Mesodermal cell (in vitro differentiated cells): ENCODE data around the gene MINAR1.

Source experiments
- H3K27ac ChIP-seq: 2 replicates; pipeline ENCODE4 v1.7.0; 2013; ENCODE audit warnings: mild to moderate bottlenecking, low read depth, low read length, moderate library complexity; ENCODE audit not compliant: severe bottlenecking
- H3K36me3 ChIP-seq: 2 replicates; pipeline ENCODE4 v1.7.1; 2013; ENCODE audit warnings: mild to moderate bottlenecking, low read length, moderate library complexity; ENCODE audit not compliant: control insufficient read depth, insufficient read depth
- H3K4me1 ChIP-seq: one replicate; pipeline ENCODE4 v1.7.1; 2013; ENCODE audit warnings: mild to moderate bottlenecking, low read length; ENCODE audit not compliant: insufficient read depth, control insufficient read depth, poor library complexity, severe bottlenecking
- H3K4me3 ChIP-seq: 2 replicates; pipeline ENCODE4 v1.7.0; 2013; ENCODE audit warnings: low read length, control low read depth, mild to moderate bottlenecking; ENCODE audit not compliant: insufficient read depth, poor library complexity, severe bottlenecking; ENCODE audit errors: extremely low read depth
- H3K9me3 ChIP-seq: 2 replicates; pipeline ENCODE4 v1.7.1; 2013; ENCODE audit warnings: mild to moderate bottlenecking, low read length, moderate library complexity; ENCODE audit not compliant: control insufficient read depth
- WGBS, 2 experiments: methylation state at CpG; one replicate each; pipeline ENCODE4 v1.1.5; 2013; ENCODE audit warnings: missing lambda C conversion rate in 2 of 2; ENCODE audit not compliant: insufficient coverage in 2 of 2; 5-methylcytosine and 5-hydroxymethylcytosine counted together

MINAR1 gene

GRCh38 chr15:79466488-79466887 lies 34.4 kb downstream of the MINAR1 start:
- no peak overlapping the region for H3K27ac ChIP-seq
- H3K4me1 ChIP-seq, result no peaks in the 10 kb centered on the region
- no peak overlapping the region for H3K4me3 ChIP-seq
- no peaks in the 10 kb centered on the region for H3K9me3 ChIP-seq
- peaks cover 4% of the 10 kb centered on the region for H3K36me3 ChIP-seq
- WGBS, 2 experiments, result 86 to 87% methylated on average over 3 of the region's 3 CpGs

DNA sequence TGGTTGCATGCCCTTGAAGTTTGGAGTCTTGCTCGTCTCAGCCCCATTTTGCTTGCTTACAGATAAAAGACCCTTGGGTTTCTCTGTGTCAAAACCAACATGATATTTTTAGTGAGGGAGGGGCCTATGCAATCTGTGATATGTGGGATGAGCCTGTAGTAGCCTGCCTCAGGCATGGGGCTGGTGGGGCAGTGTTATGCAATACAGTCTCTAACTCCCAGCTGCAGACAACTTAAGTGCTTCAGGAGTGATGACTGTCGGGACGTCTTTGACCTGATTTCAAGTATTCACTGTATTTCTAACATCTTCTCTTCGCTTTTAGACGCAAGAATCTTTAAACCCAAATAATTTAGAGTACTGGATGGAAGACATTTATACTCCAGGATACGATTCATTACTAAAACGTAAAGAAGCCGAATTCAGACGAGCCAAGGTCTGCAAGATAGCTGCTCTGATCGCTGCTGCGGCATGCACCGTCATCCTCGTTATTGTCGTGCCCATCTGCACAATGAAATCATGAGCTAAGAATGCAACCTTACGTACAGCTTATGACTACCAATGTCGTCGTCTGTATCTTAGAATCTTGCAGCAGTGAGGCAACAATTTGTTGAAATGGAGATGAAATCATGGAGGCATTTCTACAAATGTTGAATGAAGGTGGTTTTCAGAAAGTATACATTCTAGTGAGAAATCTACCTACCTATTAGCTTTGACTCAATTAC lies 35.9 kb downstream of the MINAR1 start:
- Histone ChIP-seq H3K4me1 (no peaks in the 10 kb centered on the region), H3K27ac (no peak overlapping the region), H3K36me3 (peaks cover 4% of the 10 kb centered on the region), H3K4me3 (no peak overlapping the region), H3K9me3 (no peaks in the 10 kb centered on the region)
- WGBS, 2 experiments, result 94 to 95% methylated on average over 13 of the region's 17 CpGs

GRCh38 chr15:79472446-79472845 lies 40.3 kb downstream of the MINAR1 start:
- no peaks in the 10 kb centered on the region for H3K9me3 ChIP-seq
- H3K4me1 ChIP-seq, result no peaks in the 10 kb centered on the region
- WGBS, 2 experiments, result 100% methylated on average over 1 of the region's 3 CpGs; no CpG with 5 or more reads in 1 of the 2 experiments
- no peak overlapping the region for H3K27ac ChIP-seq
- no peaks in the 10 kb centered on the region for H3K36me3 ChIP-seq
- H3K4me3 ChIP-seq, result no peak overlapping the region

GRCh38 chr15:79474252-79474651 lies 42.1 kb downstream of the MINAR1 start:
- H3K9me3 ChIP-seq, result no peaks in the 10 kb centered on the region
- H3K4me3 ChIP-seq, result no peak overlapping the region
- H3K36me3 ChIP-seq, result no peaks in the 10 kb centered on the region
- H3K4me1 ChIP-seq, result no peaks in the 10 kb centered on the region
- WGBS, 2 experiments, result 83% methylated on average over 1 of the region's 1 CpG; no CpG with 5 or more reads in 1 of the 2 experiments
- H3K27ac ChIP-seq, result no peak overlapping the region

GRCh38 chr15:79475306-79475705 lies 43.2 kb downstream of the MINAR1 start:
- H3K27ac ChIP-seq, result no peak overlapping the region
- WGBS, 2 experiments, result no CpG with 5 or more reads among the region's 3 CpGs
- H3K36me3 ChIP-seq, result no peaks in the 10 kb centered on the region
- H3K9me3 ChIP-seq, result no peaks in the 10 kb centered on the region
- H3K4me1 ChIP-seq, result no peaks in the 10 kb centered on the region
- no peak overlapping the region for H3K4me3 ChIP-seq

- Histone ChIP-seq H3K4me3 (no peak overlapping the region), H3K36me3 (no peaks in the 10 kb centered on the region), H3K27ac (no peak overlapping the region), H3K4me1 (no peaks in the 10 kb centered on the region), H3K9me3 (no peaks in the 10 kb centered on the region)
- 81 to 83% methylated on average over 2 to 5 of the region's 7 CpGs for WGBS, 2 experiments
These were observed 46.0 kb downstream of the MINAR1 start for GRCh38 chr15:79478108-79478507.

- no peak overlapping the region for H3K27ac ChIP-seq
- H3K36me3 ChIP-seq, result no peaks in the 10 kb centered on the region
- 83 to 94% methylated on average over 2 of the region's 2 CpGs for WGBS, 2 experiments
- H3K4me1 ChIP-seq, result no peaks in the 10 kb centered on the region
- no peaks in the 10 kb centered on the region for H3K9me3 ChIP-seq
- no peak overlapping the region for H3K4me3 ChIP-seq
These were observed 47.5 kb downstream of the MINAR1 start for GRCh38 chr15:79479616-79480015.

GRCh38 chr15:79481793-79482192 lies 49.7 kb downstream of the MINAR1 start:
- no peak overlapping the region for H3K4me3 ChIP-seq
- H3K36me3 ChIP-seq, result no peaks in the 10 kb centered on the region
- H3K4me1 ChIP-seq, result no peaks in the 10 kb centered on the region
- no peak overlapping the region for H3K27ac ChIP-seq
- WGBS, 2 experiments, result 78 to 83% methylated on average over 4 to 7 of the region's 7 CpGs
- no peaks in the 10 kb centered on the region for H3K9me3 ChIP-seq
